Mucosa of descending colon (tissue), 3 donors: ENCODE data around the gene ALPK1. TPM values are rescaled to one million over a fixed set of nuclear protein-coding genes. Genes with fewer than 3 reads are reported as not detected.
"Not testable (repeated sequence)": the region's sequence is repeated elsewhere in the genome, so short reads cannot be mapped to it uniquely, and the experiment has no call there.

ENCODE experiments used
- ATAC-seq: fragments of 200-7000 bp; cut with Tn5 transposase; one replicate; pipeline ENCODE4 v1.9.1; 2020; ENCODE audit warnings: mild to moderate bottlenecking, moderate library complexity
- DNase-seq, 3 donors: peaks; one replicate each; pipeline ENCODE4 v3.0.0-alpha.2; 2020
- H3K36me3 ChIP-seq: fragments of 200-600 bp; one replicate; pipeline ENCODE4 v1.8.0; 2021; ENCODE audit warnings: low read depth, mild to moderate bottlenecking
- H3K4me1 ChIP-seq: fragments of 200-600 bp; one replicate; pipeline ENCODE4 v1.8.0; 2021; ENCODE audit warnings: low read depth, mild to moderate bottlenecking
- H3K4me3 ChIP-seq: fragments of 200-600 bp; one replicate; pipeline ENCODE4 v1.8.0; 2021; ENCODE audit warnings: mild to moderate bottlenecking
- H3K9me3 ChIP-seq: fragments of 200-600 bp; one replicate; pipeline ENCODE4 v1.8.0; 2021; ENCODE audit warnings: mild to moderate bottlenecking
- CTCF ChIP-seq: fragments of 200-600 bp; IDR thresholded peaks from one replicate; pipeline ENCODE4 v1.8.0; 2022; ENCODE audit warnings: antibody characterized with exemption, mild to moderate bottlenecking
- intact Hi-C, 2 donors: fragments of 100-400 bp; cut with DNase I in 1 of 2; cut with micrococcal nuclease in 1 of 2; formaldehyde crosslinking; loops; one replicate each; pipeline versions ENCODE4 v1.11.0 to v1.11.1; 2022; cut with DNase I, micrococcal nuclease
- total RNA-seq, 3 donors: library from RNA; stranded (reverse); fragmentation: NEBNext Ultra II Directional in 2 of 3; extraction: Animal tissue kit (Norgen Biotek cat#: 25700) in 2 of 3; gene quantifications; one replicate each; pipeline versions ENCODE4 v1.2.1 to v1.2.4, GENCODE V29; 2021 to 2023
- donor health status: DM: no; HTN: no; CAD: no; lungs with moderate emphysema.
- donor health status: DM: no; HTN: no; CAD: no.
- donor health status: DM: no; HTN: yes; CAD: no.

ALPK1 gene
- total RNA-seq, 3 donors from 2014 or later = 23.1 to 39.8 (median 31.0) TPM

DNA sequence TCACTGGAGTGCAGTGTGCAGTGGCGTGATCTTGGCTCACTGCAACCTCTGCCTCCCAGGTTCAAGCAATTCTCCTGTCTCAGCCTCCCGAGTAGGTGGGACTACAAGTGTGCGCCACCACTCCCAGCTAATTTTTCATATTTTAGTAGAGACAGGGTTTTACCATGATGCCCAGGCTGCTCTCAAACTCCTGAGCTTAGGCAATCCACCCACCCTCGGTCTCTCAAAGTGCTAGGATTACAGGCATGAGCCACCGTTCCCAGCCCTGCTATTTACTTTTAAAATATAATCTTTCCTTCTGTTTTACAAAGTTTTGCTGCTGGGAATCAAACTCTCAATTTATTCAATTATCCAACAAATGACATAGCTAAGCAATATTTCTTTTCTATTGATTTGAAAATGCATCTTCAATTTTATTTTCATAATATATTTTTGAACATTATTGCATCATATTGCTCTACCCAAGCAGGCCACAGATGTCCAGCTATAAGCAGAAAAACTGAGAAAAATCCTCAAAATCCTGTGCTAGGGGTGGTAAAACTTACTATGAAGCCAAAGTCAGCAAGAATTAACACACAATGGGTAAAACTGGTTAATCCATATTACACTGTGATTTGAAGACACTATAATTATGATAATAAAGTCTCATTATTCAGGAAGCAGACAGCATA is 16.6 kb upstream of the ALPK1 start:
- Histone ChIP-seq H3K36me3 (no peaks in the 10 kb centered on the region), H3K4me3 (no peak overlapping the region), H3K4me1 (peaks cover 5% of the 10 kb centered on the region), H3K9me3 (no peaks in the 10 kb centered on the region)
- ATAC-seq = no peak
- no peak for DNase-seq
- intact Hi-C loops = no loop called here
- TF ChIP-seq CTCF = no peak

DNA sequence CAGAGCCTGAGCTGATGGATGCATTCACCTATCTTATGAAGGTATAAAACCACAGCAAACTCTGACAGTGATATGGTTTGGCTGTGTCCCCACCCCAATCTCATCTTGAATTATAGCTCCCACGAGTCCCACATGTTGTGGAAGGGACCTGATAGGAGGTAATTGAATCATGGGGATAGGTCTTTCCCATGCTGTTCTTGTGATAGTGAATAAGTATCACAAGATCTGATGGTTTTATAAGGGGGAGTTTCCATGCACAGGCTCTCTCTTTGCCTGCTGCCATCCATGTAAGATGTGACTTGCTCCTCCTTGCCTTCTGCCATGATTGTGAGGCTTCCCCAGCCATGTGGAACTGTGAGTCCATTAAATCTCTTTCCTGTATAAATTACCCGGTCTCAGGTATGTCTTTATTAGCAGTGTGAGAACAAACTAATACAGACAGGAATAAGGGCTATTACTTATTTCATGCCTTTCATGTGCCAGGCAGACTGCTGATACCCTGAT is 15.2 kb upstream of the ALPK1 start:
- intact Hi-C loops, H3K4me1 ChIP-seq, ATAC-seq: not testable (repeated sequence)

GRCh38 chr4:112282860-112283667 is 14.1 kb upstream of the ALPK1 start:
- Histone ChIP-seq H3K4me3 (no peak overlapping the region), H3K4me1 (peaks cover 5% of the 10 kb centered on the region), H3K36me3 (no peaks in the 10 kb centered on the region), H3K9me3 (no peaks in the 10 kb centered on the region)
- TF ChIP-seq CTCF = no peak
- intact Hi-C loops = no loop called here
- DNase-seq (no peak), ATAC-seq (no peak)

More for the DNA sequence above, 15.2 kb upstream of the ALPK1 start:
- not testable (repeated sequence) for DNase-seq, H3K4me3 ChIP-seq, H3K9me3 ChIP-seq, H3K36me3 ChIP-seq

DNA sequence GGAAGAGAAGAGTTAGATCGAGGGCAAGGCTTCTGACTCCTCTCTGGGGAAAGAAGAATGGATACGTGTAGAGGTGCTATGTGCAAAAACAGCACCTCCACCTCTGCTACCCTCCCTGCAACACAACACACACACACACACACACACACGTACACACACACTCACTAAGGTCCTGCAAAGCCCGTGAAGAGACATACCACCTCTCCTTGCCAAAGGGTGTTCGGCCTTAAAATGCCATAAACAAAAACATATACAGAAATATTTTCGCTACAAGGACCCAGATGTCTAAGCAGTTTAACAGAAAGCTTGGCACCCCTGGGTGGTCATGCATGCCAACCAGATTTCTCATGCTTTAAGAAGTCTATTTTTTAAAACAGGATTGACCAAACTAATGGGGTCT is 13.0 kb upstream of the ALPK1 start:
- intact Hi-C loops = no loop called here
- Histone ChIP-seq H3K36me3 (no peaks in the 10 kb centered on the region), H3K9me3 (no peaks in the 10 kb centered on the region), H3K4me1 (peaks cover 5% of the 10 kb centered on the region), H3K4me3 (no peak overlapping the region)
- no peak for TF ChIP-seq CTCF
- DNase-seq = no peak
- ATAC-seq = no peak

DNA sequence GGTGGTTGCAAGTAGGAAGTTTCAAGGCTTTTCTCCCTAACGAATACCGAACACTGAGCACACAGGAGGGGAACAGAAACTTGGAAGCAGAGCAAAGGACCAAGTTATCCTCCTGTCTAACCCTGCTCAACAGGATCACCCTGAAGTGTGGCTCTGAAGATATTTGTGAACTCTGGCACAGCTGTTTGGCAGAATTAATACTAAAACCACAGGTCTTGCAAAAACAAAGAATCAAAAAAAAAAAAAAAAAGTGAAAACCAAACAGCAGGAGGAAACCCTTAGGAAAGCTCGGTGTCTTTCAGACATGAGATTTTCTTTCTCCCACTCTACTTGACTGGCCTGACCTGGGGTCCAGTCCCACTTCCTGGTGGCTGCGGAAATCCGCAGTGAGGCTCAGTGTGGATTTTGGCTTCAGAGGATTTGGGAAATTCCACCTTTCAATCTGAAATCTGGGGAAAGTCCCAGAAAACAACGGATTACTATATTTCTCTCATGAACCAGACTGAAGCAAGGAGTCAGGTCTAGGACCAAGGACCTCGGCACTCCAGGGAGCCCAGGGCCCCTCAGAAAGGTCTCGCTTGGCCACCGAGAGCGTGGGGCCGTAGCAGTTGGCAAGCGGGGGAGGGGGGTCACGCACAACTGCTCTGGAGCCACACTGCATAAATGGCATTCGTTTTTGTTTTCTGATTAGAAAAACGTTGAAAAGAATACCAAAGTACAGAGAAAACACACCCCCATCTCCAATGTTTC is 12.3 kb upstream of the ALPK1 start:
- peak overlapping the region; percentile 68 for H3K4me3 ChIP-seq
- DNase-seq (peak; percentile 43 to 58 (median 52)), ATAC-seq (peak; percentile 21)
- intact Hi-C loops = no loop called here
- no peaks in the 10 kb centered on the region for H3K9me3 ChIP-seq
- H3K36me3 ChIP-seq = no peaks in the 10 kb centered on the region
- peaks cover 5% of the 10 kb centered on the region for H3K4me1 ChIP-seq
- no peak for TF ChIP-seq CTCF
